ENCODE results near the gene DLST.

- no peak for TF ChIP-seq CTCF (IDR thresholded peaks at IDR 0.05)
- no peak for TF ChIP-seq POLR2A (IDR thresholded peaks at IDR 0.05)
These were observed 30.4 kb downstream of the DLST start for GRCh38 chr14:74912111-74912510.
